MG63 (cell line): ENCODE measurements around the gene ZBTB48. TPM values are rescaled to one million over a fixed set of nuclear protein-coding genes. Genes with fewer than 3 reads are reported as not detected.
A peak's percentile ranks its signal among the peaks of the same experiment; 100 is the strongest.

Experiments
- DNase-seq: peaks from one replicate; pipeline ENCODE4 v3.0.0-alpha.2; 2020
- H3K27me3 ChIP-seq: fragments of 250-450 bp; sonication (Bioruptor Pico); 2 replicates; pipeline ENCODE4 v1.5.1; 2020; ENCODE audit warnings: mild to moderate bottlenecking, moderate library complexity
- H3K36me3 ChIP-seq: fragments of 250-450 bp; sonication (Bioruptor Pico); 2 replicates; pipeline ENCODE4 v1.5.1; 2020; ENCODE audit warnings: mild to moderate bottlenecking, moderate library complexity
- H3K4me3 ChIP-seq: fragments of 250-450 bp; sonication (Bioruptor Pico); 2 replicates; pipeline ENCODE4 v1.5.1; 2020; ENCODE audit warnings: mild to moderate bottlenecking, moderate library complexity
- H3K9me3 ChIP-seq: fragments of 250-450 bp; sonication (Bioruptor Pico); 2 replicates; pipeline ENCODE4 v1.5.1; 2020; ENCODE audit warnings: mild to moderate bottlenecking, moderate library complexity
- total RNA-seq: library from RNA; depleted of rRNA; stranded (reverse); fragments of >200 nt; shearing (Covaris generic); gene quantifications from 2 replicates; pipeline ENCODE4 v1.2.3, GENCODE V29; 2014; ENCODE audit warnings: low replicate concordance

The ZBTB48 gene
- total RNA-seq, 1 experiment from 2014 or later, result 32.5 TPM

DNA sequence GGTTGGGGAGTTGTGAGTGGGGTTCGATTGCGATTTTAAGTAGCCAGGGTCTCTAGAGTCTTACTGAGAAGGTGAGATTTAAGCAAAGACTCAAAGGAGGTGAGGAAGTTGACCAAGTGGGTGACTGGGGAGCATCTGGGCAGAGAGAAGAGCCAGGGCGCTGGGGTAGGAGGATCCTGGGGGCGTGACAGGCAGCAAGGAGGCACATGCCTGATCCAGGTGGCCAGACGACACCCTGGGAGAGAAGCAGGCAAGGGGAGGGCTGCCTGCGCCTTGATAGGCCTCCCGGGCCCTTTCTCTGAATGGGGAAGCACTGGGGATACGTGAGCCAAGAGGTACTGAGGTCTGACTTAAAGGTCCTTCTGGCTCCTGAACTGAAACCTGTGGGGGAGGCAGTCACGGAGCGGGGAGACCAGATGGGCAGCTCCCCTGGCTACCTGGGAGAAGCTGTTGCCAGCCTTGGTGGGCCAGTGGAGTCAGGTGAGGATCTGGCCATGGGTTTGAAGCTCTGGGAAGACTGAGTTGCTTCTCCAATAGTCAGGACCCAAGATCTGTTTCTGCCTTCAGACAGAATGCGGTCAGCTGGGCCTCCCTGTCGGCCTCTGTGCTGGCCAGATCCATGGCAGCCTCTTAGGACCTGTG lies 5.4 kb downstream of the ZBTB48 start:
- Histone ChIP-seq H3K4me3 (no peak overlapping the region), H3K36me3 (peaks cover 4% of the 10 kb centered on the region), H3K27me3 (no peaks in the 10 kb centered on the region), H3K9me3 (no peaks in the 10 kb centered on the region)
- no peak for DNase-seq

DNA sequence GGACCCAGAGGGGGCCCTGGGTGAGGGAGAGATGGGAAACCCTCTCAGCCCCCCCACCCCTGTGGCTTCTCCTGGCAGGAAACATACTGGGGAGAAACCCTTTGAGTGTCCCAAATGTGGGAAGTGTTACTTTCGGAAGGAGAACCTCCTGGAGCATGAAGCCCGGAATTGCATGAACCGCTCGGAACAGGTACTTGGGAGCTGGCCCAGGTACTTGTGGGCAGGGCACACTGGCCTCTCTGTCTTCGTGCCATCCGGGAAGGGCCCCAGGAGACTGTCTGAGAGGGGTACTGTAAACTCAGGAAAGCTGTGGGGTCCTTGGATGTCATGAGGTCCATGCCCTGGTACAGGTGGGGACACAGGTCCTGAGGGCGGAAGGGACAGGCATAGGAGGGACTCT lies 6.0 kb downstream of the ZBTB48 start:
- no peak overlapping the region for H3K4me3 ChIP-seq
- H3K36me3 ChIP-seq, result peaks cover 4% of the 10 kb centered on the region
- no peaks in the 10 kb centered on the region for H3K27me3 ChIP-seq
- DNase-seq, result no peak
- no peaks in the 10 kb centered on the region for H3K9me3 ChIP-seq

DNA sequence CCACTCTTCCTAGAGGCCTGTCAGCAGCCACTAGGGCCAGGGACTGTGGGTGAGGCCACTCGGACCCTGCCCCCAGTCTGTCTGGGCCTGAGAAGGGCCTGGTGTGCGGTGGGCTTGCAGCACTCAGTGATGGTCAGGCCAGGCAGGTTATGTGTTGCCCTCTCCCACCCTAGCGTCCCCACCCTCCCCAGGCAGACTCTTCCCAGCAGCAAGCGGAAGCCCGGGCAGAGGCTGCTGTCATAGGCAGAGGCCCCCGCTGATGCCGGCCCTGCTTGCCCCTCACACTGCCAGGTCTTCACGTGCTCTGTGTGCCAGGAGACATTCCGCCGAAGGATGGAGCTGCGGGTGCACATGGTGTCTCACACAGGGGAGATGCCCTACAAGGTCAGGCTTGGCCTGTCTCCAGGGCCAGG lies 6.6 kb downstream of the ZBTB48 start:
- H3K36me3 ChIP-seq, result peaks cover 4% of the 10 kb centered on the region
- H3K9me3 ChIP-seq, result no peaks in the 10 kb centered on the region
- H3K4me3 ChIP-seq, result no peak overlapping the region
- no peak for DNase-seq
- no peaks in the 10 kb centered on the region for H3K27me3 ChIP-seq

DNA sequence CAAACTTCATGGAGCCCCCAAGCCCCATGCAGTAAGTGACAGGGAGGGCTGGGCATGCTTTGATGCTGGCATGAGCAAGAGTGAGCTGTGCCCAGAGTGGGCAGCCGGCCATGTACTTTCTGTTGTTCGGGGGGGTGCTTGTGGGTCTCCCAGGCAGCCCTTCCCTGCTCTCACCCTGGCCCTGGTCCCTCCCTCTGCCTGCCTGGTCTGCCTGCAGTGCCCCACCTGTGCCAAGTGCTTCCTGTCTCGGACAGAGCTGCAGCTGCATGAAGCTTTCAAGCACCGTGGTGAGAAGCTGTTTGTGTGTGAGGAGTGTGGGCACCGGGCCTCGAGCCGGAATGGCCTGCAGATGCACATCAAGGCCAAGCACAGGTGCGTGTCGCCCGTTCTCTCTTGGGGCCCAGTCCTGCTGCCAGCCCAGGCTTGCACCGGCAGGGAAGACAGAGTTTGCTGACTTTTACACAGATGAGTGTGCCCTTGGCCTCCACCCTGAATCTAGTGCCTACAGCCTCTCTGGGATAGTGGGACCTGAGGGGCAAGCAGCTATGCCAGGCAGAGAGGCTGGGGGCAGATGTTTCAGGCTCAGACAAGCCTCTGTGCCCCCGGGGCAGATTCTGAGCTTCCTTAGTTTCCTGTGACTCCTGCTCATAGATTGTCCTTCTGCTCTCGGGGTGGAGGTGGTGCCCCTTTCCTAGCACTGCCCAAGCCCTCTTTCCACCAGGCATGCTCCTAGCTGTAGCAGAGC lies 7.6 kb downstream of the ZBTB48 start:
- no peak overlapping the region for H3K4me3 ChIP-seq
- no peaks in the 10 kb centered on the region for H3K27me3 ChIP-seq
- H3K36me3 ChIP-seq, result peaks cover 9% of the 10 kb centered on the region
- H3K9me3 ChIP-seq, result no peaks in the 10 kb centered on the region
- peak; percentile 62 for DNase-seq

DNA sequence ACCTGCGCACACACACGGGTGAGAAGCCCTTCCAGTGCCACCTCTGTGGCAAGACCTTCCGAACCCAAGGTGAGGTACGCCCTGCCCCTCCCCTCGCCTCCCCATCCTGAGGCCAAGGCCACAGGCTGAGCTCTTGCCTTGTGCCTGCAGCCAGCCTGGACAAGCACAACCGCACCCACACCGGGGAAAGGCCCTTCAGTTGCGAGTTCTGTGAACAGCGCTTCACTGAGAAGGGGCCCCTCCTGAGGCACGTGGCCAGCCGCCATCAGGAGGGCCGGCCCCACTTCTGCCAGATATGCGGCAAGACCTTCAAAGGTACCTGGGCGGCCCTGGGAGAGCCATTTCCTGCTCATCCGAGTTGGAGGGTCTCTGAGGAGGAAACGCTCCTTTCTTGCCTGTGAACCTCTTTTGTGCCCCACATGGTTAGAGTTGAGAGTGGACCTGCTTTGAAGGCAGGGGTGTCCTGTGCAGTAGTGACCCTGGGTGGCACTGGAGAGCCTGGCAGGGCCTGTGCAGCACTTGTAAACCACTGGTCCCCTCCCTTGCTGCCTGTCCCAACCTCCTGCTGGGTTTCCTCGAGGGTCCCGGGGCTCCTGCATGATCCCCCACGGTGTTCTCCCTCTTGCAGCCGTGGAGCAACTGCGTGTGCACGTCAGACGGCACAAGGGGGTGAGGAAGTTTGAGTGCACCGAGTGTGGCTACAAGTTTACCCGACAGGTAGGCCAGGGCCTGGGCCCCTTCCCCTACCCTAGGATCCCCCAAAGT lies 8.5 kb downstream of the ZBTB48 start:
- Histone ChIP-seq H3K27me3 (no peaks in the 10 kb centered on the region), H3K9me3 (no peaks in the 10 kb centered on the region), H3K36me3 (peaks cover 16% of the 10 kb centered on the region), H3K4me3 (no peak overlapping the region)
- DNase-seq, result no peak

DNA sequence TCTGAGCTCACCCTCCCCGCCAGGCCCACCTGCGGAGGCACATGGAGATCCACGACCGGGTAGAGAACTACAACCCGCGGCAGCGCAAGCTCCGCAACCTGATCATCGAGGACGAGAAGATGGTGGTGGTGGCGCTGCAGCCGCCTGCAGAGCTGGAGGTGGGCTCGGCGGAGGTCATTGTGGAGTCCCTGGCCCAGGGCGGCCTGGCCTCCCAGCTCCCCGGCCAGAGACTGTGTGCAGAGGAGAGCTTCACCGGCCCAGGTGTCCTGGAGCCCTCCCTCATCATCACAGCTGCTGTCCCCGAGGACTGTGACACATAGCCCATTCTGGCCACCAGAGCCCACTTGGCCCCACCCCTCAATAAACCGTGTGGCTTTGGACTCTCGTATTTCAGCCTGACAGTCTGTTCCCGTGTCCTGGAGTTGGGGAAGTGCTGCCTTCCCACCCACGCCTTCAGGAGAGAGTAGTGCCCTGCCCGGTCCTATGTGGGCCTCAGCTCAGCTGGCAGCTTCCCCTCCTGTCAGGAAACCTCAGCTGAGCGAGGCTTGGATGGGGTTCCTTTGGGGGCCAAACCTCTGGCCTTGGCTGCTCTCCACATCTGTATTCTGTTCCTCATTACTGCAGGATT lies 9.2 kb downstream of the ZBTB48 start:
- DNase-seq, result no peak
- Histone ChIP-seq H3K4me3 (no peak overlapping the region), H3K27me3 (no peaks in the 10 kb centered on the region), H3K9me3 (no peaks in the 10 kb centered on the region), H3K36me3 (peaks cover 20% of the 10 kb centered on the region)

DNA sequence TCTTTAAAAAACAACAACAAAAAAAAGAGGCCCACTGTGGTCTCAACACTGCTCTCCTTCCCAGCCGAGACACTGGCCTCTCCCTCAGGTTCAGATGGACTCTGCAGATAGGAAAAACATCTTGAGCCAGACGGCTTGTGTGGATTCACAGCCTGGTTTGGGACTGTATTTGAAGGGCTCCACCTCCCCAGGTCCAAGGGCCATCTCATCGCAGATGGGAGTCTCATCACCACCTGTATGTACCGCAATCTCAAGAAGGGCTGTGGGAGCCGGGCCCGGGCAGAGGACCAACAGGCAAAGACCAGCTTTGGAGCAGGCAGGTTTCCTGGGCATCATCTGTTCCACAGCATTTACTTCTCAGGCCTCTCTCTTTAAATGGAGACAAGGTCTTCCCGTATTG lies 10.3 kb downstream of the ZBTB48 start:
- no peaks in the 10 kb centered on the region for H3K27me3 ChIP-seq
- H3K36me3 ChIP-seq, result peaks cover 20% of the 10 kb centered on the region
- H3K9me3 ChIP-seq, result no peaks in the 10 kb centered on the region
- DNase-seq, result no peak
- H3K4me3 ChIP-seq, result no peak overlapping the region

DNA sequence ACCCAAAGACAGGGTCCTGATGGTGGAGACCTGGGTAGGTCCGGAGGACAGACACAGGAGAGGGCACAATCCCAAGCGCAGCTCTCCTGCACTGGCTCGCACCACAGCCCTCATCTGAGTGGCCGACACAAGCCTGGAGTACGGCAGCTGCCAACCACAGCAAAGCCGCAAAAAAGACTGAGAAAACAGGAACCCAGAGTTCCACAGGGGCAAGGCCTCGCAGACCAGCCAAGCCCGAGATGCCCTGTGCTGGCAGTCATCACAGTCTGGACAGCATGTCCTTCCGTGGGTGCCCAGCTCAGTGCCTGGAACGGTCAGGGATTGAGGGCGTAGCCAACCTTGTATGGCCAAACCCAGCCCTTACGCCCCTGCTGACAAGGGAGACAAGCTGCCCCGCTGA lies 11.4 kb downstream of the ZBTB48 start:
- no peaks in the 10 kb centered on the region for H3K27me3 ChIP-seq
- no peak overlapping the region for H3K4me3 ChIP-seq
- H3K9me3 ChIP-seq, result no peaks in the 10 kb centered on the region
- DNase-seq, result no peak
- H3K36me3 ChIP-seq, result peaks cover 28% of the 10 kb centered on the region

DNA sequence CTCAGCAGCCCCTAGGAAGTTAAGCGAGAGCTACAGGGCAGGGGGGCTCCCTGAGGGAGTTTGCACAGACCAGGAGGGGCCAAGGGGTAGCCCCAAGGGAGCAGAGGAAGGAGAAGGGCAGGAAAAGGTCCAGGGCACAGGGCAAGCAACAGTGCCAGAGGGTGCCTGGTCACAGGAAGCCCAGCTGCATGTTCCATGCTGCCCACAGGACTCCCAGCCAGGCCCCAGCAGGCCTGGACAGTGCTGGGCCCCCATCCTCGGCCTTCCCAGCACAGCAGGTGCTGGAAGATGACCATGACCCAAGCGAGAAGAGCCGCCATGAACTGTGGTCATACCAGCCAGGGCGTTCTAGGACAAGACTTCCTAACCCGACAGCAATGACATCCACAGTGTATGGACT lies 11.8 kb downstream of the ZBTB48 start:
- no peak overlapping the region for H3K4me3 ChIP-seq
- H3K9me3 ChIP-seq, result no peaks in the 10 kb centered on the region
- H3K36me3 ChIP-seq, result peaks cover 33% of the 10 kb centered on the region
- DNase-seq, result no peak
- no peaks in the 10 kb centered on the region for H3K27me3 ChIP-seq

DNA sequence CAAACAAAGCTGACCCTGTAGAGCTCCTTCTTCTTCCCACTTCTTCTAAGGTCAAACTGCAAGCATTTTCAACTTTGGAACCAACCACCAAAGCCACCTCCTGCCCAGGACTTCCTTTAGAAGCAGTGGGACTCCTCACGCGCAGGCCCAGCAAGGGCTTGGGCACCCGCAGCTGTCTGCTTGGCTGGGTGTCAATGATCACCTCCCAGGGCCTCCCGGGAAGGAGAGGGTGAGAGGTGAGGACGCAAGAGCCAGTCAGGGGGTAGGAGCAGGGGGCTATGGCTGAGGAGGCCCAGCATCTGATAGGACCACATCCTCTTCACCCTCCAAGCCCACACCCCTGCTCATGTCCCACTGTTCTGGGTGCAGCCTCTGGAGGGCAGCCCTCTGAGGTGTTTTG lies 12.6 kb downstream of the ZBTB48 start:
- peaks cover 40% of the 10 kb centered on the region for H3K36me3 ChIP-seq
- H3K9me3 ChIP-seq, result no peaks in the 10 kb centered on the region
- H3K4me3 ChIP-seq, result no peak overlapping the region
- no peaks in the 10 kb centered on the region for H3K27me3 ChIP-seq
- no peak for DNase-seq

DNA sequence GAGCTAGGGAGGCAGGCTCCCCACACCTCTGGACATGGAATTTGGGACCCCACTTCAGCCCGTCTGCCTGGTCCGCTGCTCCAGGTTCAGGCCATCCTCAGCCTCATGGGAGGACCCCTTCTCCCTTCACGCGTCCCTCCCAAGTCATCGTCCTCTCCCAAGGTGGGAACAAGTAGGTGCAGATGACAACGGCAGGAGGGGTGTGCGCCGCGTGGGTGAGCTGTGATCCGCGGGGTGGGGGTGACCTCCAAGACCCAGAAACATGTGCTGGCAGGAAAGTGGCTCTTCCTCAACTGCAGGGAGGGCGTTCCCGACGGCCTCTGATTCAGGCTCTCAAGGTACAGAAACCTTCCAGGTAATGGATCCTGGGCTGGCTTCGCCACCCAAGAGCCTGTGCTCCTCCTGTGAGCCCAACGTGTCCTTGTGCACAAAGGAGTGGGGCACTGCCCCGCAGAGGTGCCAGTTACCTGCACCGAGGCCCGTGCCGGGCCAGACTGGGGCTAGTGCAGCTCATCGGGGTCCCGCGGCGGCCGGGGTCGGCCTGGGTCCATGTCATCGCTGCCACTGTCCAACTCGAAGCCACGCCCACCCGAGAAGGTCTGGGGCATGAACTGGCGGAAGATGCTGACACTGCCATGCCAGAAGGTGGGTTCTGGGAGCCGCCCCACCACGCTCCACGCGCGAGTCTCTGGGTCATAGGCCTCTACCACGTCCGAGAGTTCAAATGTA lies 13.2 kb downstream of the ZBTB48 start:
- H3K27me3 ChIP-seq, result no peaks in the 10 kb centered on the region
- DNase-seq, result no peak
- H3K36me3 ChIP-seq, result peaks cover 41% of the 10 kb centered on the region
- no peak overlapping the region for H3K4me3 ChIP-seq
- no peaks in the 10 kb centered on the region for H3K9me3 ChIP-seq

DNA sequence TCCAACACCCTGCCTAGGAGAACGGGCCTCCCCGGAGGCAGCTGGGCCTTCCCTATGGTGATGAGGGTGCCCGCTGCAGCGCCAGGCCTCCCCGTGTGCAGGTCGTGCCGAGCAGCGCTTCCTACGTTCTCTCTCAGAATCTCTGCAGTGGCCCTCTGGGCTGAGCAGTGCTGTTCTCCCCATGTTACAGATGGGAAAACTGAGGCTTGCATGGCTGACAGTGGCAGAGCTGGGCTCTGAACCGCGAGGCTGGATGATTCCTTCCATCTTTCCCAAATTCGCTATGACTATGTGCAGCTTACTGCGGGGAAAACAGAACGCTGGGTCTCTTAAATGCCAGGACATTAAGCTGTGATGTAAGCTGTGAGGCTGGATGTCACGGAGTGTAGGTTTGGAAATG lies 14.0 kb downstream of the ZBTB48 start:
- H3K27me3 ChIP-seq, result no peaks in the 10 kb centered on the region
- no peak overlapping the region for H3K4me3 ChIP-seq
- DNase-seq, result no peak
- no peaks in the 10 kb centered on the region for H3K9me3 ChIP-seq
- H3K36me3 ChIP-seq, result peaks cover 45% of the 10 kb centered on the region

DNA sequence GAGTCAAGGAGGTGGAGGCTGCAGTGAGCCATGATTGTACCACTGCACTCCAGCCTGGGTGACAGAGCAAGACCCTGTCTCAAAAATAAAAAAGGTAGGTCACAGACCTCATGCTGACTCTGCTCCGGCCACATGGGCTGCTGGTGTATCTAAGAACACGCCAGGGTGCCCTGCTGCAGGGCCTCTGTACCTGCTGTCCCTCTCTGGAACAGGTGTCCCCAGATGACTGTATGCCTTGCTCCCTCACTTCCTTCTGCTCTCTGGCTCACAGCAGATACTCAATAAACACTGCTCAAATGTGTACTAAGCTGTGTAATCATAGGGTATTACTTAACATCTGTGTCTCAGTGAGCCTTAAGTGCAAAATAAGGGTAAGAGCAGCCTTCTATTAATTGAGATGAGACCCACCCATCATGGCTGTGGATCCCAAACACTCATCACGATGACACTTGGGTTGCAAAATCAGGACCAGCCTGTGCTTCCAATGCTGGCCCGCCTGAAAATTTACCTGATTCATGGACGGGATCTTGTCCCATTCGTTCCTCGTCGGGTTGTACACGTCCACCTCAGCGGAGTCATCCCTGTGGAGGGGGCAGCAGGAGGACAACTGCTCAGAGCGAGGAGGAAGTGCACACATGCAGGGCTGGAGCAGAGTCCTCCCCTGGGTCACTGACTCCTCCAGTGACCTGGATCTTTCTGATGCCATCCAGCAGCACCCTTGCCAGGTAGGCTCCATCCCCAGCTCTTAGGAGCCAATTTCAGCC lies 15.4 kb downstream of the ZBTB48 start:
- DNase-seq, result no peak
- no peak overlapping the region for H3K4me3 ChIP-seq
- no peaks in the 10 kb centered on the region for H3K9me3 ChIP-seq
- H3K36me3 ChIP-seq, result peaks cover 51% of the 10 kb centered on the region
- no peaks in the 10 kb centered on the region for H3K27me3 ChIP-seq

DNA sequence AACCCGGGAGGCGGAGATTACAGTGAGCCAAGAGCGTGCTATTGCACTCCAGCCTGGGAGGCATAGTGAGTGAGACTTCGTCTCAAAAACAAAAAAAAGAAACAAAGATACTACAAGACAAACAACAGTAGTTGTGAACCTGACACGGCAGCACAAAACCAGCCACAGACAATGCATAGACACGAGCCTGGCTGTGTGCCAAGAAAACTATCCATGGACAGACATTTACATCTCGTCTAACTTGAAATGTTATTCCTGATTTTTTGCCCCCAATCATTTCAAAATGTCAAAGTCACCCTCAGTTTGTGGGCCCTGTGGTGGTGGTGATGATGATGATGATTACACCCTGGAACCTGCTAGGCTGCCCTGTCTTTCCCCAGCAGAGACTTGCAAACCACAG lies 16.6 kb downstream of the ZBTB48 start:
- Histone ChIP-seq H3K27me3 (no peaks in the 10 kb centered on the region), H3K36me3 (peaks cover 54% of the 10 kb centered on the region), H3K4me3 (no peak overlapping the region), H3K9me3 (no peaks in the 10 kb centered on the region)
- no peak for DNase-seq

DNA sequence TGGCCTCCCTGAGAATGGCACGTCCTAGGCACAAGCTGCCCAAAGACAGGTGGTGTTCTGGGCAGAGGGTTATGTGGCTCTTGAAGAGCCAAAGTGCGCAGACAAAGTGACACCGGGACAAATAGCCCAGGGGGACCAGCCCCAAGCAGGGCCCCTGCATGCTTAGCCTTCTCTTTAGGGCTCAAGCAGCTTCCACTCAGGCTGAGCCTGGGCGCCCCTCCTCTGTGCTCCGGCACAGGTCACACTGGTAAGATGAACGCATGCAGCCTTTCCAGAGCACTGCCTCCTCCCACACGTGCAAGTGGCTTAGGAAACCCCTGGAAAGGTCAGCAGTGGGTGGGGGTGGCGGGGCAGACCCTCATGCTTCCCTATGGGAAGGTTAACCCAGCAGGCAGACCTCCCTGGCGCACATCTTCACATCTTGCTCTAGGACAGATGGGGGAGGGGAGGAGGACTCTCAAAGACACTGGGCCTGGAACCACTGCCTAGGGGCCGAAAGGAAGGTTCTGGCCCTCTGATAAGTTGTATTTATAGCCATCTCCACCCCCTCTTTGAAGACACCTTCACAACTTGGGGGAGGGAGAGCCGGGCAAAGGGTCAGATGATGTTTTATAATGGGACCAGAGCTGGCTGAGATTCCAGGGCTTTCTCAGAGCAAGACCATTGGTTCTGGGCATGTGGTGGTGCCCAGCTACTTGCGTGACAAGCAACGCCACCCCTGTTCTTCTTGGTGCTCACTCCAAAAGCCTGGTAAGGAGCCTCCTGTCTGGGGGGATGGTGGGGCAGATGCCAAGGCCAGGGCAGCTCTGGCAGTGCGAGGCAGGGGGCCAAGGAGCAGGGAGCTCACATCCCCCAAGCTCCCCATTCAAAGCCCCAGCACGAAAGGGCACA lies 17.3 kb downstream of the ZBTB48 start:
- no peak for DNase-seq
- Histone ChIP-seq H3K36me3 (peaks cover 54% of the 10 kb centered on the region), H3K9me3 (no peaks in the 10 kb centered on the region), H3K4me3 (no peak overlapping the region), H3K27me3 (no peaks in the 10 kb centered on the region)
